ENCODE measurements around the gene HNRNPL. TPM values are rescaled to one million over a fixed set of nuclear protein-coding genes. Genes with fewer than 3 reads are reported as not detected.

The HNRNPL gene
- total and polyA plus RNA-seq, 10 of the 15 experiments (the other 5 are each of a cell fraction or from before 2014, with no cell fraction given), result 32.5 to 512 (median 306) TPM

- TF ChIP-seq RUNX3 (IDR thresholded peaks at IDR 0.05; ENCODE audit: low read length) (peak; percentile 33), E2F8 (IDR thresholded peaks at IDR 0.05; ENCODE audit: low read depth, partially characterized antibody) (peak; percentile 49), HDAC2 (IDR thresholded peaks at IDR 0.05) (no peak), ZNF207 (IDR thresholded peaks at IDR 0.05; ENCODE audit: borderline replicate concordance) (no peak; the same call in 1 of the 2 replicates), CREM (IDR thresholded peaks at IDR 0.05; ENCODE audit: low read depth) (no peak), EP300 (IDR thresholded peaks at IDR 0.05; ENCODE audit: borderline replicate concordance in 1 of 2, control insufficient read depth in 1 of 2, low read depth in 2 of 2, low read length in 2 of 2) (0 out of 4 replicates have a peak, but pooled peaks of 1 of the 2 experiments have one; percentile 38), NRF1 (conservative IDR thresholded peaks at IDR 0.05; ENCODE audit: low read depth, low read length) (peak; percentile 97), ZBTB11 (CRISPR knock-in tag; IDR thresholded peaks at IDR 0.05) (no peak), ELK1 (IDR thresholded peaks at IDR 0.05; ENCODE audit: low read depth, low read length) (no peak), ZNF592 (IDR thresholded peaks at IDR 0.05) (no peak), MAX (IDR thresholded peaks at IDR 0.05; ENCODE audit: low read depth, low read length) (peak; percentile 89), MYC (IDR thresholded peaks at IDR 0.05; ENCODE audit: insufficient read depth, insufficient read length, insufficient replicate concordance, low read length, severe bottlenecking) (no peak), RELA (IDR thresholded peaks at IDR 0.05; ENCODE audit: borderline replicate concordance, partially characterized antibody) (peak; percentile 40), SMC3 (IDR thresholded peaks at IDR 0.05; ENCODE audit: borderline replicate concordance, low read length) (no peak), BCL11A (IDR thresholded peaks at IDR 0.05; ENCODE audit: low read depth, low read length) (0 out of 2 replicates have a peak, but pooled peaks have one; percentile 8), JUNB (IDR thresholded peaks at IDR 0.05) (no peak), GABPA (IDR thresholded peaks at IDR 0.05; ENCODE audit: low read depth) (no peak)
Observed at GRCh38 chr19:38849147-38849859, 483 bp downstream of the HNRNPL start (continued).
